H9 (cell line): ENCODE results near the gene AK9. TPM values are rescaled to one million over a fixed set of nuclear protein-coding genes. Genes with fewer than 3 reads are reported as not detected.

Experiments used
- DNase-seq: peaks from one replicate; pipeline ENCODE4 v3.0.0-alpha.2; 2017
- H2AFZ ChIP-seq: one replicate; pipeline ENCODE4 v1.6.1; 2013; ENCODE audit warnings: mild to moderate bottlenecking, low read length, control low read depth, moderate library complexity
- H2AK5ac ChIP-seq: 2 replicates; pipeline ENCODE4 v1.6.1; 2013; ENCODE audit warnings: low read length, control low read depth, mixed read lengths; ENCODE audit not compliant: insufficient read length
- H2BK120ac ChIP-seq: one replicate; pipeline ENCODE4 v1.6.1; 2013; ENCODE audit warnings: low read depth, mild to moderate bottlenecking, low read length, control low read depth, inconsistent platforms; ENCODE audit not compliant: poor library complexity, severe bottlenecking
- H2BK12ac ChIP-seq: 2 replicates; pipeline ENCODE4 v1.6.1; 2013; ENCODE audit warnings: low read length, control low read depth, mixed read lengths, low read depth; ENCODE audit not compliant: insufficient read length
- H2BK15ac ChIP-seq: 2 replicates; pipeline ENCODE4 v1.6.1; 2013; ENCODE audit warnings: low read depth, low read length, control low read depth
- H2BK20ac ChIP-seq: one replicate; pipeline ENCODE4 v1.6.1; 2013; ENCODE audit warnings: low read depth, mild to moderate bottlenecking, low read length, control low read depth, inconsistent platforms; ENCODE audit not compliant: poor library complexity, severe bottlenecking
- H2BK5ac ChIP-seq: 2 replicates; pipeline ENCODE4 v1.6.1; 2013; ENCODE audit warnings: low read length, control low read depth, mixed read lengths; ENCODE audit not compliant: insufficient read length
- H3K14ac ChIP-seq: 2 replicates; pipeline ENCODE4 v1.6.1; 2013; ENCODE audit warnings: low read length, control low read depth; ENCODE audit not compliant: insufficient read depth
- H3K18ac ChIP-seq: 2 replicates; pipeline ENCODE4 v1.6.1; 2013; ENCODE audit warnings: low read depth, mild to moderate bottlenecking, mixed read lengths, low read length, control low read depth; ENCODE audit not compliant: insufficient read length
- H3K23ac ChIP-seq: 2 replicates; pipeline ENCODE4 v1.6.1; 2013; ENCODE audit warnings: low read length, control low read depth, mixed read lengths, low read depth; ENCODE audit not compliant: insufficient read length
- H3K23me2 ChIP-seq: 2 replicates; pipeline ENCODE4 v1.6.1; 2013; ENCODE audit warnings: low read depth, mild to moderate bottlenecking, mixed read lengths, low read length, control low read depth; ENCODE audit not compliant: insufficient read length, poor library complexity, severe bottlenecking
- H3K27ac ChIP-seq: 2 replicates; pipeline ENCODE4 v1.5.1; 2013; ENCODE audit warnings: low read length, control low read depth, mixed read lengths, low read depth; ENCODE audit not compliant: insufficient read length
- H3K27me3 ChIP-seq: 2 replicates; pipeline ENCODE4 v1.6.1; 2013; ENCODE audit warnings: low read length, control low read depth, inconsistent platforms; ENCODE audit not compliant: insufficient read depth
- H3K4ac ChIP-seq: 2 replicates; pipeline ENCODE4 v1.6.1; 2013; ENCODE audit warnings: low read depth, mild to moderate bottlenecking, control low read depth, inconsistent platforms, low read length, moderate library complexity
- H3K4me1 ChIP-seq: 2 replicates; pipeline ENCODE4 v1.6.1; 2013; ENCODE audit warnings: low read length, control low read depth, inconsistent platforms; ENCODE audit not compliant: insufficient read depth
- H3K4me2 ChIP-seq: 2 replicates; pipeline ENCODE4 v1.6.1; 2013; ENCODE audit warnings: low read length, control low read depth, mixed read lengths; ENCODE audit not compliant: insufficient read length, insufficient read depth
- H3K56ac ChIP-seq: 2 replicates; pipeline ENCODE4 v1.6.1; 2013; ENCODE audit warnings: low read depth, mild to moderate bottlenecking, mixed read lengths, low read length, control low read depth; ENCODE audit not compliant: insufficient read length
- H3K79me1 ChIP-seq: 2 replicates; pipeline ENCODE4 v1.6.1; 2013; ENCODE audit warnings: low read depth, mild to moderate bottlenecking, moderate library complexity, low read length, control low read depth, inconsistent platforms; ENCODE audit not compliant: insufficient read depth, poor library complexity, severe bottlenecking
- H3K79me2 ChIP-seq: 2 replicates; pipeline ENCODE4 v1.6.1; 2013; ENCODE audit warnings: low read length, control low read depth, inconsistent platforms; ENCODE audit not compliant: insufficient read depth
- H3K9ac ChIP-seq: 2 replicates; pipeline ENCODE4 v1.6.1; 2013; ENCODE audit warnings: low read length, control low read depth, mixed read lengths; ENCODE audit not compliant: insufficient read length; ENCODE audit errors: extremely low read depth
- H3K9me3 ChIP-seq: one replicate; pipeline ENCODE4 v1.6.1; 2013; ENCODE audit warnings: low read depth, low read length, inconsistent platforms; ENCODE audit not compliant: control insufficient read depth
- H3T11ph ChIP-seq: one replicate; pipeline ENCODE4 v1.6.1; 2013; ENCODE audit warnings: mild to moderate bottlenecking, low read length, control low read depth, inconsistent platforms
- H4K20me1 ChIP-seq: one replicate; pipeline ENCODE4 v1.6.1; 2013; ENCODE audit not compliant: control insufficient read depth, insufficient read length, insufficient read depth
- H4K5ac ChIP-seq: 2 replicates; pipeline ENCODE4 v1.6.1; 2013; ENCODE audit warnings: low read depth, mild to moderate bottlenecking, mixed read lengths, low read length, control low read depth; ENCODE audit not compliant: insufficient read length
- H4K8ac ChIP-seq: replicated peaks from 2 replicates; pipeline ENCODE4 v1.6.1; 2013; ENCODE audit warnings: low read length, control low read depth, mixed read lengths, low read depth; ENCODE audit not compliant: insufficient read length
- H4K91ac ChIP-seq: 2 replicates; pipeline ENCODE4 v1.6.1; 2013; ENCODE audit warnings: low read depth, mild to moderate bottlenecking, moderate library complexity, mixed read lengths, low read length, control low read depth; ENCODE audit not compliant: insufficient read length
- H3K27ac Mint-ChIP-seq, 3 experiments: 2 replicates in 2 of 3; 3 replicates in 1 of 3; pipeline ENCODE4 v1.8.0; 2020 to 2021; ENCODE audit warnings: mixed read lengths in 3 of 3, mild to moderate bottlenecking in 1 of 3, moderate library complexity in 1 of 3
- H3K27me3 Mint-ChIP-seq: 2 replicates; pipeline ENCODE4 v1.8.0; 2021; ENCODE audit warnings: low read depth, mild to moderate bottlenecking, moderate library complexity, mixed read lengths
- H3K36me3 Mint-ChIP-seq, 3 experiments: 2 replicates in 2 of 3; 3 replicates in 1 of 3; pipeline ENCODE4 v1.8.0; 2020 to 2021; ENCODE audit warnings: low read depth in 3 of 3, mixed read lengths in 3 of 3; ENCODE audit not compliant: insufficient read depth in 1 of 3
- H3K4me1 Mint-ChIP-seq, 2 experiments: 2 replicates each; pipeline ENCODE4 v1.8.0; 2020; ENCODE audit warnings: mixed read lengths in 2 of 2
- H3K4me3 Mint-ChIP-seq, 2 experiments: 2 replicates in 1 of 2; 3 replicates in 1 of 2; pipeline ENCODE4 v1.8.0; 2020 to 2021; ENCODE audit warnings: mild to moderate bottlenecking in 2 of 2, mixed read lengths in 2 of 2, moderate library complexity in 1 of 2
- H3K9me3 Mint-ChIP-seq, 2 experiments: 2 replicates in 1 of 2; 3 replicates in 1 of 2; pipeline ENCODE4 v1.8.0; 2020; ENCODE audit warnings: mild to moderate bottlenecking in 2 of 2, mixed read lengths in 2 of 2, moderate library complexity in 1 of 2
- CTCF ChIP-seq: fragments of 200-600 bp; sonication (generic); conservative IDR thresholded peaks from 3 replicates; pipeline ENCODE4 v1.8.0; 2021; ENCODE audit warnings: antibody characterized with exemption, mild to moderate bottlenecking
- WGBS: extraction: QIAGEN DNeasy Blood & Tissue Kit; methylation state at CpG from one replicate; pipeline ENCODE4 v1.1.7; 2013; ENCODE audit warnings: missing lambda C conversion rate, low lambda C conversion rate, mixed read lengths; ENCODE audit not compliant: insufficient read length; ENCODE audit errors: extremely low coverage; 5-methylcytosine and 5-hydroxymethylcytosine counted together
- total RNA-seq: library from RNA; stranded (reverse); gene quantifications from 2 replicates; pipeline ENCODE4 v1.2.1, GENCODE V29; 2021

Gene AK9
- total RNA-seq, 1 experiment from 2014 or later: 2.3 TPM

DNA sequence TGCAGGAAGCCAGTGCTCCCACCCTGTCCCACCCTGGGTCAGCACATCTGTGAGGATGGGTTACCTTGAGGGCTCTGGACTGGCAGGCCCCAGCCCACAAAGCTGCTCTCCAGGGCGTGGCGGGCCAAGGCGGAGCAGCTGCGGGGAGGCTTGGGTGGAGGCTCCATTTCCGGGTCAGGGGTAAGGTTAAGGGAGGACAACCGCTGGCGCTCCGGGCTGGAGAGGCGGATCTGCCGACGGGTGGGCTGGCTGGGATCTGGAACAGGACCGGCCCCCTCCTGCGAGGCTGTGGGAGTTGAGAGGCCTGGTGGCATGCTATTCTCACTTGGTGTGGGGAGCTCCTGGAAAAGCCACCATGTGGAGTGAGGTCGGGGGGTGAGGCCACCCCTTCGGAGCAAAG, 244.9 kb downstream of the AK9 start:
- H3K4me3 Mint-ChIP-seq: no peak overlapping the region
- no peak overlapping the region for H2BK20ac ChIP-seq
- H2AFZ ChIP-seq: no peak overlapping the region
- no peak overlapping the region for H3K56ac ChIP-seq
- H2BK12ac ChIP-seq: no peak overlapping the region
- no CpG with 5 or more reads among the region's 15 CpGs for WGBS
- H2BK15ac ChIP-seq: no peak overlapping the region
- no peak overlapping the region for H4K91ac ChIP-seq
- no peak for DNase-seq
- H2BK5ac ChIP-seq: no peak overlapping the region
- H3K79me2 ChIP-seq: no peaks in the 10 kb centered on the region
- H3K9me3 Mint-ChIP-seq: no peaks in the 10 kb centered on the region; a peak in 1 of 5 replicates
- no peak overlapping the region for H3K18ac ChIP-seq
- no peak overlapping the region for H2BK120ac ChIP-seq
- no peak overlapping the region for H3K9ac ChIP-seq
- no peak overlapping the region for H3K14ac ChIP-seq
- no peak overlapping the region for H3T11ph ChIP-seq
- H4K5ac ChIP-seq: no peak overlapping the region
- H3K9me3 ChIP-seq: no peaks in the 10 kb centered on the region
- no peak overlapping the region for H3K23ac ChIP-seq
- no peaks in the 10 kb centered on the region for H3K27me3 Mint-ChIP-seq
- peaks cover 22 to 71% (median 55%) of the 10 kb centered on the region in 3 experiments for H3K36me3 Mint-ChIP-seq
- H3K4ac ChIP-seq: no peak overlapping the region
- H3K27ac ChIP-seq: no peak overlapping the region
- H2AK5ac ChIP-seq: no peak overlapping the region
- no peaks in the 10 kb centered on the region for H3K27me3 ChIP-seq
- H3K27ac Mint-ChIP-seq: no peak overlapping the region
- TF ChIP-seq CTCF: no peak
- peaks cover 5% of the 10 kb centered on the region for H3K23me2 ChIP-seq
- no peak overlapping the region for H3K4me2 ChIP-seq
- peaks cover 3% of the 10 kb centered on the region; the same call in 1 of the 2 replicates for H3K4me1 ChIP-seq
- no peaks in the 10 kb centered on the region for H4K20me1 ChIP-seq
- H3K79me1 ChIP-seq: no peaks in the 10 kb centered on the region
- H3K4me1 Mint-ChIP-seq: peaks cover 12% of the 10 kb centered on the region in 2 experiments
- H4K8ac ChIP-seq: no peak overlapping the region
